HG03025 (cell line): ENCODE data around the gene HCN2.
A peak's percentile ranks its signal among the peaks of the same experiment; 100 is the strongest.

Experiments used
- ATAC-seq: cut with Tn5 transposase; IDR thresholded peaks from one replicate; pipeline ENCODE4 v1.9.1; 2021; ENCODE audit warnings: mild to moderate bottlenecking, moderate library complexity; ENCODE audit not compliant: unreplicated experiment, low FRiP score

The HCN2 gene

DNA sequence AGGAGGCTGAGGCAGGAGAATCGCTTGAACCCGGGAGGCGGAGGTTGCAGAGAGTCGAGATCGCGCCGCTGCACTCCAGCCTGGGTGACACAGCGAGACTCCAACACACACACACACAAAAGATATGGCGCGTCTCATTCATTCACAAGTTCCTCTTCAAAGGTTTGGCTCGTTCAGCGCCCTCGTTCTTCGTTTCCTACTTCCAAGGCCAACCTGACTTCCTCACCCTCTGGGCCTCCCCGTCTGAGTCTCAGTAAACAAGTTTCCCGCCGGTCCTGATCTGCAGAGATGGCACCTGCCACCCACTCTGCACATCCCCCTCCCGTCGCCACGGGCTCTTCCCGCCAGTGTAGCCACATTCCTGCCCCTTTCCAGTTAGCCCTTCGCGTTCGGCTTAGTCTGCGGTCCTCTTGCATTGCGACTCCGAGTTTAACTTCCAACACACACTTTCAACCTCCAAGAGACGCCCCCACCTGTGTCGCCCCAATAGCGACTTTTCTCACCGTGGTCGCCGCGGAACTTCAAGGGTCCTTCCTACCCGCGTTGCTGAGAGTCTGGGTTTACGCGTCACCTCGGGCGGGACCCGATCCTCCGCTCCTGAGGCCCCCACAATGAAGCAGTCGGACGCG, 18.6 kb upstream of the HCN2 start:
- ATAC-seq: no peak

DNA sequence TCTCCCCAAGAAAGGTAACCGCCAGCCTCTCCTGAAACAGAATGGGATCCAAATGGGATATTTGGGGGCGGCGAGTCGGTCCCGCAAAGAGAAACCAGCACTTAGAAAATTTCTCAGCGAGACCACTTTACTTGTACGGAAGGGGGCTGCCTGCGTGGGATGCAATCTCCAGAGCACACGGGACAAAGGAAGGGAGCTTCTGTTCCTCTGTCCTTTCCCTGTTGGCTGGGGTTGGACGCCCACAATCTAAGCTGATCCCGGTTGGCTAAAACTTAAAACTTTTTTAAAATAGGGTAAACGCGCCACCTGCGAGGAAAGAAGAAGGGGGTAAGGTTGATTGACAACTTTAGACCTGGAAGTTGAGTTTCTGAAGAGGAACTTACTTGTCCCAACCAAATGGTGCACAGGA, 18.1 kb upstream of the HCN2 start:
- ATAC-seq: no peak

- peak; percentile 76 for ATAC-seq
Measured at GRCh38 chr19:572140-572742, 17.4 kb upstream of the HCN2 start, which contains the start of gene BSG. Gene BSG, plus strand, starts transcription at chr19:572596. Its CDS starts 39 bp downstream, at chr19:572635.

- ATAC-seq: peak; percentile 9
Measured at GRCh38 chr19:572743-573518, 16.8 kb upstream of the HCN2 start.

- ATAC-seq: no peak
Measured at GRCh38 chr19:573519-573825, 16.2 kb upstream of the HCN2 start.

DNA sequence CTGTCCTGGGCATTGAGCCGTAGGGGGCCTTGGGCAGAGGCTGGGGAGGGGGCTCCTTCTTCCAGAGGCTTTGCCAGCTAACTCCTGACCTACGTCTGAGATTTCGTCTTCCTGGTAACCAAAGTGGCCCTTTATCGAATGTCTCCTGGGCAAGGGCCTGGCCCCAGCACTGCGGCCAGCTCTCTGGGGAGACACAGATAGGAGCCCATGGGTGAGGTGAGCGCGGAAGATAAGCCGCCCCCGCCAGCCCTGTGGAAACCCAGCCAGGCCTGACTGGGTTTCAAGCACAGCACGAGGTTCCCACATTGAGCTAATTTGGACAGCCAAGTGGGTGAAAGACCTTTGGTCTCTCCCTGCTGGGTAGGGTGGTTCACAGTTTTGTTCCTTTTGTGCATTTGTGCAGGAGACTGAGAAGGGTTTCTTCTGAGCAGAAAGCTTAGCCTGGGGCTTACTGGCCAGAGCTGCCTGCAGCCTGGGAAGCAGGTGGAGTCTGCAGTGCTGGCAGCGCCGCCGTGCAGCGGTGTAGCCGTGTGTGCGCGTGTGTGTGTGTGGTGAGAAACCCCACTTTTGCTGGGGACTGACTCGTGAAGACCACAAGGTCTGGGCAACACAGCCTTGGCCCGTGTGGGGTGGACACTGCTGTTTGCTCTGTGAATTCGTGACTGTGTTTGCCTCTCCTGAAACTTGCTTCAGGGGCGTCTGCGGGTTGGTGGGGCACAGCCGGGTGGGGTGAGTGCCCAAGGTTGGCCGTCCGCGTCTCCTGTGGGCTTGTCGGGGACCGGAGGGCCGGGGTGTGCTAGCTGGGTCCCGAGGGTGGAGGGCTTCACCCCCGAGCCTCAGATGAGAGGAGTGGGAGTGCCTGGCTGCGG, 14.8 kb upstream of the HCN2 start:
- ATAC-seq: no peak

DNA sequence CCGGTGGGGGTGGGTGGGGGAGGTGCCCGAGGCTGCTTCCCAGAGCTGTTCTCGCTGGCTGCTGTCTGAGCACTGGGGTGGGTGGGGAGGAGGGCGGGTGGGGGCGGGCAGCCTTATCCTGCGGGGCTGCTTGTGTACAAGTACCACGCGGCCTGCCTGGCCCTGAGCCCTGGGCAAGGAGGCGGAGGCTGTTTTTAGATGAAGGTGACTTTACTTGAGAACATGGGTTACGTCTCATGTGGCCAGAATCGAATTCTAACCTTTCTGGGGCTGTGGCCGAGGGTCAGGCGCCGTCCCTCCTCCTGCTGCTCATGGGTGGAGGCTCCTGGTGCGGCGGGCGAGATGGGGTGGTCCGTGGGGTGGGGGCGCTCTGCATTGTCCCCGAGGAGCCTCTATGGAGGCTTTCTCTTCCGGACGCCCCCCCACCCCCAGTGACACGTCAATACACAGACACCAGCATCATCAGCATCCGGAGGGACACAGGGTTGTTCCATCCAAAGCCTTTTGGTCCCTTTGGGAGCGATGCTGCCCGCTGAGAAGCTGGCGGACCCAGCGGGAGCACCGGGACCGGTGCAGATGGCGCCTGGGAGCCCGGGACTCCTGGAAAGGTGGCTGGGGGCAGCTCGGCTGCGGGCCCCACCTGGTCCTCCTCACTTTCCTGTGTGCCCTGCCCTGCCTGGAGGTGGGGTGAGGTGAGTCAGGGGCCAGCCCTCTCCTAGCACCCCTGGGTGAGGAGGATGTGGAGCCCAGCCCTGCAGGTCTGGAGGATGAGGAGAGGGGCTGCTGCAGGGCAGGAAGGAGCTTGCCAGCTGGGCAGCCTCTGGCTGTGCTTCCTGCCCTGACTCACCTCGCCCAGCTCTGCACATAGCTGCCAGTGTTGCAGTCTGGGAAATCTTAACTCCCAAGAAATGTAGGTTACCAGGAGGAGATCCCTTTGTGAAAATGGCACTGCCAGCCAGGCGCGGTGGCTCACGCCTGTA, 13.9 kb upstream of the HCN2 start:
- ATAC-seq: no peak

DNA sequence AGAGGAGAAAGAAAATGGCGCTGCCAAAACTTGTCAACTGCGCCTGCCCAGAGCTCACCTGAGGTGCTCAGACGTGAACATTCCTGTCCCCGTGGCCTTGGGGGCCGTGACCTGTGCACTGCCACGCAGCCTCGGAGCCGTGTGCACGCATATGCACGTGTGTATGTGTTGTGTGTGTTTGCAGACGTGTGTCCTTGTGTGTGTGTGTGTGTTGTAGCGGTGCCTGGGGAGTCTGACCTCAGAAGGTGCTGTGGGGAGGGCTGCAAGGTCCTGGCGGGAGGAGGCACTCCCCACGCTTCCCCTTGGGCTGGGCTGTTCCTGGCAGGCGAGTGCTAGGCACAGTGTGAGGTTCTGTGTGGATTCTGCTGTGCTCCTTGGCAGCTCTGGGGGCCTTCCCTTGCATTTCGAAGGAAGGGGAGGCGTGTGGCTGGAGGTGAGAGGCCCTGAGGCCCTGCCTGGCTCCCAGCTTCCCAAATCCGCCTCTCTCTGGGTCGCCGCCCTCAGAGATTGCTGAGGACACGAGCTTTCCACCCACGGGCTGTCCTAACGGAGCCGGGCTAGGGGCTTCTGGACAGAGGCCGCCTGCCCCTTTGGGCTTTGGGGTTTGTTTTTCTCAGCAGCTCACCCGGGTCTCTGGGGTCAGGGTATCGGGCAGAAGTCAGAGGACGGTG, 12.8 kb upstream of the HCN2 start:
- ATAC-seq: no peak

DNA sequence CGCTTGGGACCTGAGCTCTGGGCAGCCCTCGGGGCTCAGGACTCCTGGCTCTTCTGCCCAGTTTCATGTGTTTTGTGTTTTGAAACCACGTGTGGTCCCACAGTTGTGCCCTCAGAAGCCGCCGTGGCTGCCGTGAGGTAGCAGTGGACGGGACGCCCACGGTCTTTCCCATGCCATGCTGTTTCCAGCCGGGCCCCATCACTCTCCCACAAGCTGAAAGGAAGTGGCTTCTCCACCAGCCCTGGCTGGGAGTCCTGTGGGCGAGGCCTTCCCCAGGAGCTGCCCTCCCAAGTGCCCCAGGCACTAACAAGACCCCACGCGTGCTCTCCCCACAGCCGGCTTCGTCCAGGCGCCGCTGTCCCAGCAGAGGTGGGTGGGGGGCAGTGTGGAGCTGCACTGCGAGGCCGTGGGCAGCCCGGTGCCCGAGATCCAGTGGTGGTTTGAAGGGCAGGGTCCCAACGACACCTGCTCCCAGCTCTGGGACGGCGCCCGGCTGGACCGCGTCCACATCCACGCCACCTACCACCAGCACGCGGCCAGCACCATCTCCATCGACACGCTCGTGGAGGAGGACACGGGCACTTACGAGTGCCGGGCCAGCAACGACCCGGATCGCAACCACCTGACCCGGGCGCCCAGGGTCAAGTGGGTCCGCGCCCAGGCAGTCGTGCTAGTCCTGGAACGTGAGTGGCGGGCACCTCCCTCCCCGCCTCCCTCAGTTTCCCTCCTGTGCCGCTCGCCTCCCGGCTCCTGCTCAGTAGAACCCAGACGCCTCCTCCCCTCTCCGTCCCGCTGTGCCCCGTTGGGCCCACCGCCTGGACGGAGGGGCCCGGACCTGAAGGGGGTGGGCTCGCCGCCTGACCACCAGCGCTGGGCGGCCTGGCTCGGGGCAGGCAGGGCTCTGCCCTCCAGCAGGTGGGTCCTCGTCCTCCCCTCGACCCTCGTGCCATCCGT, 12.0 kb upstream of the HCN2 start:
- no peak for ATAC-seq

DNA sequence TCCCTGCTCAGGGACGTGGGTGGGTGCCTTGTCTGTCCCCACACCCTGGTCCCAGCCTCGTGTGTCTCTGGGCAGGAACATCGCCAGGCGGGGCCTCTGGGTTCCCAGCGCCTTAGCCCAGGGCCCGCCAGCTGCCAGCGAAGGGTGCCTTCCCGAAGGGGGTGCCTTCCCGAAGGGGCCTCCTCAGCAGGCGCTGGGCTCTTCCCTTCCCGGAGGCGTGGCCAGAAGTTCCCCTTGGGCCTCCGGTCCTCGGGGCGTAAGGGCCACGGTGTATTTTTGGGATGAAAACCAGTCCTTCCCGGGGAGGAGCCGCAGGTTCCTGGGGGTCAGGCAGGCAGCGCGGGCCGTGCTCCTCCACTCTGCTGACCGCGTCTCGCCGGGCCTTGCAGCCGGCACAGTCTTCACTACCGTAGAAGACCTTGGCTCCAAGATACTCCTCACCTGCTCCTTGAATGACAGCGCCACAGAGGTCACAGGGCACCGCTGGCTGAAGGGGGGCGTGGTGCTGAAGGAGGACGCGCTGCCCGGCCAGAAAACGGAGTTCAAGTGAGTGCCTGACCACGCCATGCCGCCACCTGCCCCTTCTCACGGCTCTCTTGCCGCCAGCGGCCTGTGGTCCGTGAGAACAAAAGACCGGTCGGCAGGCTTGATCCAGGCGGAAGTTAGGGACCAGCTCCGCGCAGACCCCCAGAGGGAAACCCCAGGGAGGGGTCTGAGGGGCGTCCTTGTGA, 10.4 kb upstream of the HCN2 start:
- ATAC-seq: no peak

DNA sequence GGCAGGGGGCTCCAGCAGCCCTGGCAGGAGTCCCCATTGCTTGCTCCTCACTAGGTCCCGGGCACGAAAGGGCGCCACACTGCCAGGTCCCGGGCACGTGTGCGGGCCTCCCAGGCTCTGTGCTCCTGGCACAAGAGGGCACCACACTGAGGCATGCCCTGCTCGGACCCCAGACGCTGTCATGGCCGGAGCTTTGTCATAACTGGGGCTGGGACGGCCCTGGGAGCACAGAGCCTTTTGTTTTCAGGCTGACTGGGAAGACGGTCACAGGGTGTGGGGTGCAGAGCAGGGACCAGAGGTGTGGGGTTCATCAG, 9.9 kb upstream of the HCN2 start:
- no peak for ATAC-seq

GRCh38 chr19:580274-580835, 9.3 kb upstream of the HCN2 start:
- ATAC-seq: no peak

DNA sequence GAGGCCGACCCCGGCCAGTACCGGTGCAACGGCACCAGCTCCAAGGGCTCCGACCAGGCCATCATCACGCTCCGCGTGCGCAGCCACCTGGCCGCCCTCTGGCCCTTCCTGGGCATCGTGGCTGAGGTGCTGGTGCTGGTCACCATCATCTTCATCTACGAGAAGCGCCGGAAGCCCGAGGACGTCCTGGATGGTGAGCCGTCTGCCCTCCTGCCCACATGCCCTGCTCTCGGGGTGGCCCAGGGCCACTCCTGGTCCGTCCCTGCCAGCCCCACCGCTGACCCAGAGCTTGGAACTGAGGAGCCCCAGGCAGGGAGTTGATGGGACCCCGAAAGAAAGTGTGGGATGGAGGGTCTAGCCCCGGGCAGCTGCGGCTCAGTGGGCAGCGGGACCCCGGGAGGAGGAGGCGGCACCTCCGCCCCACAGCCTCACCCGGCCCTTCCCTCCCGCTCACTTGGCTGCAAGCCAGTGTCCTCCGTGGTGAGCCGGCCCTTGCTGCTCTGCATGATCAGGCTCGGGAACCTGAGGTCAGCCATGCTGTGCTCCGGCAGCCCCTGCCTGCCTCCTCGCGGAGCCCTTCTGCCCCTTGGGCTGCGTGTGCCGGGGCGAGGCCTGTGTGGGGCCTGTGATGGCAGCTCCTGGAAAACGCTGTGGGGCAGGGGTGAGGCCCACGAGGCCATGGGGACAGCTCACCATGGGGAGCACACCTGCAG, 8.1 kb upstream of the HCN2 start:
- no peak for ATAC-seq

DNA sequence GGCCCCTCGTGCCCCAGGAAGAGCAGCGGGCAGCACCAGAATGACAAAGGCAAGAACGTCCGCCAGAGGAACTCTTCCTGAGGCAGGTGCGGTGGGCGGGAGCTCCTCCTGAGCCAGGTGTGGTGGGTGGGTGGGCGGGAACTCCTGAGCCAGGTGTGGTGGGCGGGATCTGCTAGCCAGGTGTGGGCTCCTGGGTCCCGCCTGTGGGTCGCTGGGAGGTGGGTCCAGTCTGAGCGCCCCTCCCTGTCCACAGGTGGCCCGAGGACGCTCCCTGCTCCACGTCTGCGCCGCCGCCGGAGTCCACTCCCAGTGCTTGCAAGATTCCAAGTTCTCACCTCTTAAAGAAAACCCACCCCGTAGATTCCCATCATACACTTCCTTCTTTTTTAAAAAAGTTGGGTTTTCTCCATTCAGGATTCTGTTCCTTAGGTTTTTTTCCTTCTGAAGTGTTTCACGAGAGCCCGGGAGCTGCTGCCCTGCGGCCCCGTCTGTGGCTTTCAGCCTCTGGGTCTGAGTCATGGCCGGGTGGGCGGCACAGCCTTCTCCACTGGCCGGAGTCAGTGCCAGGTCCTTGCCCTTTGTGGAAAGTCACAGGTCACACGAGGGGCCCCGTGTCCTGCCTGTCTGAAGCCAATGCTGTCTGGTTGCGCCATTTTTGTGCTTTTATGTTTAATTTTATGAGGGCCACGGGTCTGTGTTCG, 7.0 kb upstream of the HCN2 start:
- ATAC-seq: no peak

DNA sequence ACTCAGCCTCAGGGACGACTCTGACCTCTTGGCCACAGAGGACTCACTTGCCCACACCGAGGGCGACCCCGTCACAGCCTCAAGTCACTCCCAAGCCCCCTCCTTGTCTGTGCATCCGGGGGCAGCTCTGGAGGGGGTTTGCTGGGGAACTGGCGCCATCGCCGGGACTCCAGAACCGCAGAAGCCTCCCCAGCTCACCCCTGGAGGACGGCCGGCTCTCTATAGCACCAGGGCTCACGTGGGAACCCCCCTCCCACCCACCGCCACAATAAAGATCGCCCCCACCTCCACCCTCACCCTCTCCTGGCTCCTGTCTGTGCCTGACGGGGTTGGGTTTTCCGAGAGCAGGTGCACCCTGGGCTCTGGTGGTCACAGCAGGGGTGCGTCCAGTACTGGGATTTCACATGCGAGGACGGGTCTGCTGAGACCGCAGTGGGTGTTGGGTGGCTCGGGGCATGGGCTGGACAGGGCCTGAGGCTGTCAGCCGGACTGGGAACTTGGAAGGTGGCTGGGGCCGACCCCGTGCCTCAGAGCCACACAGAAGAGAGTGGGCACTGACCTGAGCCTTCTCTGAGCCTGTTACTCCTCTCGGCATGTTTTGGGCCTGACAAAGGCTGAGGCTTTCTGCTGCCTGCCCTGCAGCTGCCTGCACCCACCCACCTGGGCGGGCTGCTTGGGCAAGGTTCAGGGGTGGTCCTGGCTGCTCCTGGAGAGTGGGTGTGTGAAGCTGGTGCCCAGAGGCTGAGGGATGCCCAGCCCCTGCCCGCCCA, 6.3 kb upstream of the HCN2 start:
- ATAC-seq: no peak

GRCh38 chr19:583968-584239, 5.8 kb upstream of the HCN2 start:
- ATAC-seq: no peak
